A549 treated with AZD2906 at 1 μM for 4 hours (cell line): Measurements from ENCODE around the gene RXFP4. TPM values are rescaled to one million over a fixed set of nuclear protein-coding genes. Genes with fewer than 3 reads are reported as not detected.

Experiments
- total RNA-seq: library from RNA; stranded (reverse); fragments of 200-300 nt; extraction: Qiagen RNA extraction; gene quantifications from 5 replicates; pipeline ENCODE4 v1.2.3, GENCODE V29; 2022

RXFP4 gene
- total RNA-seq, result not detected in 5 replicates

GRCh38 chr1:155940993-155941844 lies at the start of gene RXFP4:
TSS of gene RXFP4 (plus strand) at chr1:155941638. CDS start at chr1:155941710, 72 bp downstream.

DNA sequence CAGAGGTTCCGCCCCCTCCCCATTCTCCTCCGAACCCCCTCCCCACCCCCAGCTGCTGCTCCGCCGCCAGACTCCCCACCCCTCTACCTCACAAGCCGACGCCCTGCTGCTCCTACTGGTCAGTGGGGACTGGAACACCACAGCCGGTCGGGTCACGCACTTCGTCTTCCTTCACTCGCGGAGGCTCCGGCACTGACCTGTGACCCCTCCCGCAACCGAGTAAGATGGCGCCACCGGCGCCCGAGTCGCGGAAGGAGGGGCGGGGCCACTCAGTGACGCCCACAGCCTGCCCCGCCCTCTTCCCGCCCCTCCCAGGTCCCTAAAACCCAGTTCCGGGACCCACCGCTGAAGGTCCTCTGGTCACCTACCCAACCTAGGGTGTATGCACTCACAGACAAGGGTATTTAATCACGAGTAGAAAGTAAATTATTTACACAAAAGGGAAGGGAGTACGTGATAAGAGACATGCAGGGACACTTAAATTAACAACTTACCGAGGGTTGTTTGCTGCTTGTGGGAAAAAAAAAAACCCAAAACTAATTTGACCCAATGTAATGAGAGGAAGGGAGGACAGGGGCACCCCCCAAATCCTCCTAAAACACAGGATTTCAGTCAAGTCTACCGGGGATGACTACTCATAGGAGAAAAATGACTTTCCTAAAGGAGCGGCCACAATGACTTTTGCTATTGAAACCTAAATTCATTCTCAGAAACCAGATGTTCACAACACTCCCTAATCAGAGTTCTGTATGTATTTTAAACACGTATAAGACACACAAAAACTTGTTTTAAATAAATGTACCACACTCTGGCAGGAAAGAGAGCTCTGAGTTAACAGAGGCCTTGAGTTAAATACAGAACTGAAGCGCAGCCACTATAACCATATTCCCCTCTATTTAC lies 30.0 kb upstream of the RXFP4 start, which contains the start of gene RIT1:
TSS of gene RIT1 (minus strand) at position 194 of the 900 bp plus-strand sequence. CDS start 588 bp downstream, outside the sequence.

DNA sequence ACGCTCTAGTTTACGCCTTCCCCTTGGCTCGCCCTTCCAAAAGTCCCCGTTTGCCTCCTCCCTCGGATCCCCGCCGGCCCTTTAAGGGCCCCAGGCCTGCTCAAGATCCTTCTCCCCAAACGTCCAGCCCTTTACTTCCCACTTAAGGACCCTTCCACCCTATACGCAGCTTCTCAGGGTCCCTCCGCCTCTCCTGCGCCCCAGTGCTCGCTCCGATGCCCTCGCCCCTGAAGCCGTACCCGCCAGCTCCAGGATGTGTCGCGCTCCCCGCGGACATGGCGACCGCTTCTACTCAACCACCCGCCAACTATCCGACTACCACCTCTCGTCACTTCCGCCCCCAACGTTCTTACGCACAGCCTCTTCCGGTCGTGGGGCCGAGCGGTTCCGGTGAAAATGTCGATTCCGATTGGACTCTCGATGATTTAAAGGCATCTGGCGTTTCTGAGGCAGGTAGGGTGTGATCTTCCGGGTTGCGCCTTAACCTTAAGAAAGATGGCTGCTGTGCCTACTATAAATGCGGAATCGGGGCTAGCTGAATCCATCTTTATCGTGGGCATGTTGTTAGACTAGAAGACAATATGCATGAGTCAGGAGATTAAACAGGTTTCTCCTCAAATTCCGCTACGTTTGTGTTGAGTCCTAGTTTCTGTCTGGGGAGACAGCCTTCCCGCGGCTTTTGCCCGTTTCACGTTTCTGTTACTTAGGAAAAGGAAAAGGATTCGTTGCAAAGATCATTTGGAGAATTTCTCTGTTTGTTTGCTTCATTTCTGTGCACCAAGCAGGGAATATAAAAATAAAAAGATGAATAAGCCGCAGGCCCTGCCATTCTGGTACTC lies 7.1 kb upstream of the RXFP4 start, which contains the start of gene KHDC4:
TSS of gene KHDC4 (minus strand) at position 317 of the 839 bp plus-strand sequence. CDS start at position 277, 40 bp downstream.

DNA sequence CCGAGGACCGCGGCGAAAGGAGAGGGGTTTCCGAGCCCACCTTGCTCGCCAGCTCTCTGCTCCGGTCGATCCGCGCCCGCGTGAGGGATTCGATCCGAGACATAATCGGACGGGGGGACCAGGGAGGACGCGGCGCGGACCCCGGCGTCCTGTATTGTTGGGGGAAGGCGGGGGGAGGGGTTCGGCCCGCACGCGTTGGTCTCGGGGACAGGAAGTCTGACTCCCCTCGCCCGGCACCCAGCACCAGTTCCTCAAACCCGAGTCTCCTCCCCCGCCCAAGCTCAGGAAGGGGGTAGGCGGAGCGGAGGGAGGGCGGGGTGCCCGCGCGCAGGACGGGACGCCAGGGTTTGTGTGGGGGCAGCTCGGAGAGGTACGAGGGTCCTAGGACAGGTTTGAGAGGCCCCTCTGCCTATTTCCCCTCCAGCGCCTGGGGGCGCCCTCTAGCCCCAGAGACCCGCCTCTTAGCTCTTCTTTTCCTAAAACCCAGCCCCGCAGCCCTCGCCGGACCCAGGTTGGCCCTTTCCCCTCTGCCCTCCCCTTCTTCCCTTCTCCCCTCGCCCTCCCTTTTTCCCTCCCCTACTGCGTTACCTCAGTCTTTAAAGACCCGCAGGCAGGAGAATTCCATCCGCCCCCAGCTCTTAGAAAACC lies 37.0 kb downstream of the RXFP4 start, which contains the start of gene ARHGEF2:
TSS of gene ARHGEF2 (minus strand) at position 223 of the 648 bp plus-strand sequence. CDS start at position 103, 120 bp downstream.

Other genes starting within 250 kb of the RXFP4 start
- 12.2 to 14.4 TPM (median 13.2 TPM) in 5 replicates for gene GON4L, start 84.4 kb upstream of the RXFP4 start, total RNA-seq
- gene SYT11, start 82.1 kb upstream of the RXFP4 start, total RNA-seq, result 1.00 to 1.4 TPM (median 1.2 TPM) in 5 replicates
- 18.3 to 22.3 TPM (median 20.0 TPM) in 5 replicates for gene RIT1, start 30.3 kb upstream of the RXFP4 start, total RNA-seq
- gene KHDC4, start 7.2 kb upstream of the RXFP4 start, total RNA-seq, result 18.9 to 21.7 TPM (median 19.2 TPM) in 5 replicates
- 28.8 to 34.1 TPM (median 33.5 TPM) in 5 replicates for gene ARHGEF2, start 36.9 kb downstream of the RXFP4 start, total RNA-seq
- gene SSR2, start 79.3 kb downstream of the RXFP4 start, total RNA-seq, result 259 to 269 TPM (median 260 TPM) in 5 replicates
- gene UBQLN4, start 112.2 kb downstream of the RXFP4 start, total RNA-seq, result 33.7 to 42.4 TPM (median 36.4 TPM) in 5 replicates
- gene LAMTOR2, start 113.1 kb downstream of the RXFP4 start, total RNA-seq, result 149 to 159 TPM (median 157 TPM) in 5 replicates
- 0.21 TPM in 1 of 5 replicates, not detected in the others for gene RAB25, start 119.5 kb downstream of the RXFP4 start, total RNA-seq
- gene MEX3A, start 140.8 kb downstream of the RXFP4 start, total RNA-seq, result 1.2 to 2.6 TPM (median 2.1 TPM) in 5 replicates
- gene LMNA, start 173.1 kb downstream of the RXFP4 start, total RNA-seq, result 703 to 786 TPM (median 771 TPM) in 5 replicates
- 0.34 to 0.69 TPM (median 0.40 TPM) in 5 replicates for gene SEMA4A, start 211.9 kb downstream of the RXFP4 start, total RNA-seq